ENCODE data around the gene CD160. TPM values are rescaled to one million over a fixed set of nuclear protein-coding genes. Genes with fewer than 3 reads are reported as not detected.
"Not testable (repeated sequence)": the region's sequence is repeated elsewhere in the genome, so short reads cannot be mapped to it uniquely, and the experiment has no call there.

The CD160 gene
- total and polyA plus RNA-seq, 2 experiments from 2014 or later, result 0.33 TPM; not detected in 1

GRCh38 chr1:145720556-145720877, 1.2 kb downstream of the CD160 start:
- Histone ChIP-seq H3K27ac (peak overlapping the region; percentile 64), H3K4me2 (ENCODE audit: unreplicated experiment) (peak overlapping the region; percentile 77), H2AFZ (peak overlapping the region; percentile 80), H3K9ac (peak overlapping the region; percentile 68), H3K4me3 (peak overlapping the region; percentile 66), H3K27me3 (replicated peaks; ENCODE audit: insufficient read depth) (no peaks in the 10 kb centered on the region), H3K9me3 (ENCODE audit: low read depth) (no peaks in the 10 kb centered on the region), H3K4me1 (ENCODE audit: insufficient read depth) (peaks cover 14% of the 10 kb centered on the region), H3K9me2 (ENCODE audit: insufficient read depth) (no peaks in the 10 kb centered on the region), H3K79me2 (ENCODE audit: insufficient read depth) (no peaks in the 10 kb centered on the region), H3F3A (ENCODE audit: insufficient read depth) (peaks cover 21% of the 10 kb centered on the region), H4K20me1 (ENCODE audit: insufficient read depth) (no peaks in the 10 kb centered on the region), H3K36me3 (ENCODE audit: low read depth) (no peaks in the 10 kb centered on the region)
- TF ChIP-seq EZH2 (IDR thresholded peaks at IDR 0.05; ENCODE audit: insufficient read depth, poor library complexity, severe bottlenecking) (no peak), EZH2phosphoT487 (IDR thresholded peaks at IDR 0.05; ENCODE audit: insufficient read depth, low read depth) (no peak)
- 11% methylated on average over 5 of the region's 5 CpGs for WGBS, 2 experiments (ENCODE audit: low coverage in 1 of 2, low lambda C conversion rate in 2 of 2, missing lambda C conversion rate in 2 of 2)
- peak; percentile 92 for DNase-seq
- in situ Hi-C loops (cut with MboI), result no loop called here

GRCh38 chr1:145720878-145721671, 1.8 kb downstream of the CD160 start:
- peak overlapping the region; percentile 64 for H3K27ac ChIP-seq
- in situ Hi-C loops (cut with MboI), result no loop called here
- peaks cover 21% of the 10 kb centered on the region for H3F3A ChIP-seq (ENCODE audit: insufficient read depth)
- H3K27me3 ChIP-seq (replicated peaks; ENCODE audit: insufficient read depth), result no peaks in the 10 kb centered on the region
- no peaks in the 10 kb centered on the region for H3K79me2 ChIP-seq (ENCODE audit: insufficient read depth)
- peak overlapping the region; percentile 66 for H3K4me3 ChIP-seq
- TF ChIP-seq EZH2phosphoT487 (IDR thresholded peaks at IDR 0.05; ENCODE audit: insufficient read depth, low read depth), result no peak
- TF ChIP-seq EZH2 (IDR thresholded peaks at IDR 0.05; ENCODE audit: insufficient read depth, poor library complexity, severe bottlenecking), result no peak
- peak overlapping the region; percentile 77 for H3K4me2 ChIP-seq (ENCODE audit: unreplicated experiment)
- H4K20me1 ChIP-seq (ENCODE audit: insufficient read depth), result no peaks in the 10 kb centered on the region
- DNase-seq, result peak; percentile 85
- H3K4me1 ChIP-seq (ENCODE audit: insufficient read depth), result peaks cover 14% of the 10 kb centered on the region
- H3K9me3 ChIP-seq (ENCODE audit: low read depth), result no peaks in the 10 kb centered on the region
- no peaks in the 10 kb centered on the region for H3K9me2 ChIP-seq (ENCODE audit: insufficient read depth)
- WGBS, 2 experiments (ENCODE audit: low coverage in 1 of 2, low lambda C conversion rate in 2 of 2, missing lambda C conversion rate in 2 of 2), result 4% methylated on average over 43 to 47 of the region's 47 CpGs
- H3K36me3 ChIP-seq (ENCODE audit: low read depth), result no peaks in the 10 kb centered on the region
- H3K9ac ChIP-seq, result peak overlapping the region; percentile 68
- H2AFZ ChIP-seq, result peak overlapping the region; percentile 80

- H3K27ac ChIP-seq; H3K27me3 ChIP-seq (replicated peaks; ENCODE audit: insufficient read depth); DNase-seq; H3K4me3 ChIP-seq; in situ Hi-C loops (cut with MboI); H3K4me2 ChIP-seq (ENCODE audit: unreplicated experiment); H3K9me2 ChIP-seq (ENCODE audit: insufficient read depth); H3K36me3 ChIP-seq (ENCODE audit: low read depth); H2AFZ ChIP-seq; H3K9ac ChIP-seq; H4K20me1 ChIP-seq (ENCODE audit: insufficient read depth); H3K9me3 ChIP-seq (ENCODE audit: low read depth); H3K79me2 ChIP-seq (ENCODE audit: insufficient read depth): not testable (repeated sequence)
- Histone ChIP-seq H3F3A (ENCODE audit: insufficient read depth) (peaks cover 12% of the 10 kb centered on the region), H3K4me1 (ENCODE audit: insufficient read depth) (peaks cover 15% of the 10 kb centered on the region)
- 96 to 100% methylated on average over 5 of the region's 5 CpGs for WGBS, 2 experiments (ENCODE audit: low coverage in 1 of 2, low lambda C conversion rate in 2 of 2, missing lambda C conversion rate in 2 of 2)
Measured at GRCh38 chr1:145726193-145726592, 6.9 kb downstream of the CD160 start.

- H3F3A ChIP-seq (ENCODE audit: insufficient read depth), result peaks cover 4% of the 10 kb centered on the region; the same call in 1 of the 2 replicates
- no peaks in the 10 kb centered on the region for H3K36me3 ChIP-seq (ENCODE audit: low read depth)
- H3K4me2 ChIP-seq (ENCODE audit: unreplicated experiment), result peak overlapping the region; percentile 40
- H3K4me1 ChIP-seq (ENCODE audit: insufficient read depth), result peaks cover 18% of the 10 kb centered on the region
- no peak overlapping the region for H3K9ac ChIP-seq
- 0 out of 2 replicates have a peak overlapping the region, but pooled peaks have one; percentile 5 for H3K27ac ChIP-seq
- H3K9me2 ChIP-seq (ENCODE audit: insufficient read depth), result no peaks in the 10 kb centered on the region
- no peak overlapping the region for H2AFZ ChIP-seq
- no peak overlapping the region for H3K4me3 ChIP-seq
- H3K9me3 ChIP-seq (ENCODE audit: low read depth), result no peaks in the 10 kb centered on the region
- no peaks in the 10 kb centered on the region for H3K79me2 ChIP-seq (ENCODE audit: insufficient read depth)
- TF ChIP-seq EZH2phosphoT487 (IDR thresholded peaks at IDR 0.05; ENCODE audit: insufficient read depth, low read depth) (no peak), EZH2 (IDR thresholded peaks at IDR 0.05; ENCODE audit: insufficient read depth, poor library complexity, severe bottlenecking) (no peak)
- no peaks in the 10 kb centered on the region for H3K27me3 ChIP-seq (replicated peaks; ENCODE audit: insufficient read depth)
- no peaks in the 10 kb centered on the region for H4K20me1 ChIP-seq (ENCODE audit: insufficient read depth)
- in situ Hi-C loops (cut with MboI), result no loop called here
- DNase-seq, result peak; percentile 32
- 44 to 51% methylated on average over 5 of the region's 5 CpGs for WGBS, 2 experiments (ENCODE audit: low coverage in 1 of 2, low lambda C conversion rate in 2 of 2, missing lambda C conversion rate in 2 of 2)
Measured at GRCh38 chr1:145729196-145729595, 9.9 kb downstream of the CD160 start.

All from GM23248 (cell line).